H9 (cell line): ENCODE data around the gene BCAS3. TPM values are rescaled to one million over a fixed set of nuclear protein-coding genes. Genes with fewer than 3 reads are reported as not detected.

Experiments
- DNase-seq: peaks from one replicate; pipeline ENCODE4 v3.0.0-alpha.2; 2017
- H2AFZ ChIP-seq: one replicate; pipeline ENCODE4 v1.6.1; 2013; ENCODE audit warnings: mild to moderate bottlenecking, low read length, control low read depth, moderate library complexity
- H2AK5ac ChIP-seq: 2 replicates; pipeline ENCODE4 v1.6.1; 2013; ENCODE audit warnings: low read length, control low read depth, mixed read lengths; ENCODE audit not compliant: insufficient read length
- H2BK120ac ChIP-seq: one replicate; pipeline ENCODE4 v1.6.1; 2013; ENCODE audit warnings: low read depth, mild to moderate bottlenecking, low read length, control low read depth, inconsistent platforms; ENCODE audit not compliant: poor library complexity, severe bottlenecking
- H2BK12ac ChIP-seq: 2 replicates; pipeline ENCODE4 v1.6.1; 2013; ENCODE audit warnings: low read length, control low read depth, mixed read lengths, low read depth; ENCODE audit not compliant: insufficient read length
- H2BK15ac ChIP-seq: 2 replicates; pipeline ENCODE4 v1.6.1; 2013; ENCODE audit warnings: low read depth, low read length, control low read depth
- H2BK20ac ChIP-seq: one replicate; pipeline ENCODE4 v1.6.1; 2013; ENCODE audit warnings: low read depth, mild to moderate bottlenecking, low read length, control low read depth, inconsistent platforms; ENCODE audit not compliant: poor library complexity, severe bottlenecking
- H2BK5ac ChIP-seq: 2 replicates; pipeline ENCODE4 v1.6.1; 2013; ENCODE audit warnings: low read length, control low read depth, mixed read lengths; ENCODE audit not compliant: insufficient read length
- H3K14ac ChIP-seq: 2 replicates; pipeline ENCODE4 v1.6.1; 2013; ENCODE audit warnings: low read length, control low read depth; ENCODE audit not compliant: insufficient read depth
- H3K18ac ChIP-seq: 2 replicates; pipeline ENCODE4 v1.6.1; 2013; ENCODE audit warnings: low read depth, mild to moderate bottlenecking, mixed read lengths, low read length, control low read depth; ENCODE audit not compliant: insufficient read length
- H3K23ac ChIP-seq: 2 replicates; pipeline ENCODE4 v1.6.1; 2013; ENCODE audit warnings: low read length, control low read depth, mixed read lengths, low read depth; ENCODE audit not compliant: insufficient read length
- H3K23me2 ChIP-seq: 2 replicates; pipeline ENCODE4 v1.6.1; 2013; ENCODE audit warnings: low read depth, mild to moderate bottlenecking, mixed read lengths, low read length, control low read depth; ENCODE audit not compliant: insufficient read length, poor library complexity, severe bottlenecking
- H3K27ac ChIP-seq: 2 replicates; pipeline ENCODE4 v1.5.1; 2013; ENCODE audit warnings: low read length, control low read depth, mixed read lengths, low read depth; ENCODE audit not compliant: insufficient read length
- H3K27me3 ChIP-seq: 2 replicates; pipeline ENCODE4 v1.6.1; 2013; ENCODE audit warnings: low read length, control low read depth, inconsistent platforms; ENCODE audit not compliant: insufficient read depth
- H3K4ac ChIP-seq: 2 replicates; pipeline ENCODE4 v1.6.1; 2013; ENCODE audit warnings: low read depth, mild to moderate bottlenecking, control low read depth, inconsistent platforms, low read length, moderate library complexity
- H3K4me1 ChIP-seq: 2 replicates; pipeline ENCODE4 v1.6.1; 2013; ENCODE audit warnings: low read length, control low read depth, inconsistent platforms; ENCODE audit not compliant: insufficient read depth
- H3K4me2 ChIP-seq: 2 replicates; pipeline ENCODE4 v1.6.1; 2013; ENCODE audit warnings: low read length, control low read depth, mixed read lengths; ENCODE audit not compliant: insufficient read length, insufficient read depth
- H3K56ac ChIP-seq: 2 replicates; pipeline ENCODE4 v1.6.1; 2013; ENCODE audit warnings: low read depth, mild to moderate bottlenecking, mixed read lengths, low read length, control low read depth; ENCODE audit not compliant: insufficient read length
- H3K79me1 ChIP-seq: 2 replicates; pipeline ENCODE4 v1.6.1; 2013; ENCODE audit warnings: low read depth, mild to moderate bottlenecking, moderate library complexity, low read length, control low read depth, inconsistent platforms; ENCODE audit not compliant: insufficient read depth, poor library complexity, severe bottlenecking
- H3K79me2 ChIP-seq: 2 replicates; pipeline ENCODE4 v1.6.1; 2013; ENCODE audit warnings: low read length, control low read depth, inconsistent platforms; ENCODE audit not compliant: insufficient read depth
- H3K9ac ChIP-seq: 2 replicates; pipeline ENCODE4 v1.6.1; 2013; ENCODE audit warnings: low read length, control low read depth, mixed read lengths; ENCODE audit not compliant: insufficient read length; ENCODE audit errors: extremely low read depth
- H3K9me3 ChIP-seq: one replicate; pipeline ENCODE4 v1.6.1; 2013; ENCODE audit warnings: low read depth, low read length, inconsistent platforms; ENCODE audit not compliant: control insufficient read depth
- H3T11ph ChIP-seq: one replicate; pipeline ENCODE4 v1.6.1; 2013; ENCODE audit warnings: mild to moderate bottlenecking, low read length, control low read depth, inconsistent platforms
- H4K20me1 ChIP-seq: one replicate; pipeline ENCODE4 v1.6.1; 2013; ENCODE audit not compliant: control insufficient read depth, insufficient read length, insufficient read depth
- H4K5ac ChIP-seq: 2 replicates; pipeline ENCODE4 v1.6.1; 2013; ENCODE audit warnings: low read depth, mild to moderate bottlenecking, mixed read lengths, low read length, control low read depth; ENCODE audit not compliant: insufficient read length
- H4K8ac ChIP-seq: replicated peaks from 2 replicates; pipeline ENCODE4 v1.6.1; 2013; ENCODE audit warnings: low read length, control low read depth, mixed read lengths, low read depth; ENCODE audit not compliant: insufficient read length
- H4K91ac ChIP-seq: 2 replicates; pipeline ENCODE4 v1.6.1; 2013; ENCODE audit warnings: low read depth, mild to moderate bottlenecking, moderate library complexity, mixed read lengths, low read length, control low read depth; ENCODE audit not compliant: insufficient read length
- H3K27ac Mint-ChIP-seq, 3 experiments: 2 replicates in 2 of 3; 3 replicates in 1 of 3; pipeline ENCODE4 v1.8.0; 2020 to 2021; ENCODE audit warnings: mixed read lengths in 3 of 3, mild to moderate bottlenecking in 1 of 3, moderate library complexity in 1 of 3
- H3K27me3 Mint-ChIP-seq: 2 replicates; pipeline ENCODE4 v1.8.0; 2021; ENCODE audit warnings: low read depth, mild to moderate bottlenecking, moderate library complexity, mixed read lengths
- H3K36me3 Mint-ChIP-seq, 3 experiments: 2 replicates in 2 of 3; 3 replicates in 1 of 3; pipeline ENCODE4 v1.8.0; 2020 to 2021; ENCODE audit warnings: low read depth in 3 of 3, mixed read lengths in 3 of 3; ENCODE audit not compliant: insufficient read depth in 1 of 3
- H3K4me1 Mint-ChIP-seq, 2 experiments: 2 replicates each; pipeline ENCODE4 v1.8.0; 2020; ENCODE audit warnings: mixed read lengths in 2 of 2
- H3K4me3 Mint-ChIP-seq, 2 experiments: 2 replicates in 1 of 2; 3 replicates in 1 of 2; pipeline ENCODE4 v1.8.0; 2020 to 2021; ENCODE audit warnings: mild to moderate bottlenecking in 2 of 2, mixed read lengths in 2 of 2, moderate library complexity in 1 of 2
- H3K9me3 Mint-ChIP-seq, 2 experiments: 2 replicates in 1 of 2; 3 replicates in 1 of 2; pipeline ENCODE4 v1.8.0; 2020; ENCODE audit warnings: mild to moderate bottlenecking in 2 of 2, mixed read lengths in 2 of 2, moderate library complexity in 1 of 2
- WGBS: extraction: QIAGEN DNeasy Blood & Tissue Kit; methylation state at CpG from one replicate; pipeline ENCODE4 v1.1.7; 2013; ENCODE audit warnings: missing lambda C conversion rate, low lambda C conversion rate, mixed read lengths; ENCODE audit not compliant: insufficient read length; ENCODE audit errors: extremely low coverage; 5-methylcytosine and 5-hydroxymethylcytosine counted together
- total RNA-seq: library from RNA; stranded (reverse); gene quantifications from 2 replicates; pipeline ENCODE4 v1.2.1, GENCODE V29; 2021
- TF ChIP-seq, protein P1 (sequence below): fragments of 200-600 bp; sonication (generic); conservative IDR thresholded peaks from 3 replicates; pipeline ENCODE4 v1.8.0; 2021; ENCODE audit warnings: antibody characterized with exemption, mild to moderate bottlenecking

The BCAS3 gene
- total RNA-seq, 1 experiment from 2014 or later = 22.4 TPM

- no peak overlapping the region for H2BK5ac ChIP-seq
- H2BK20ac ChIP-seq = no peak overlapping the region
- H3K4me1 Mint-ChIP-seq = no peaks in the 10 kb centered on the region
- no peaks in the 10 kb centered on the region for H3K36me3 Mint-ChIP-seq
- H3K14ac ChIP-seq = no peak overlapping the region
- no peak overlapping the region for H3K18ac ChIP-seq
- H3K56ac ChIP-seq = no peak overlapping the region
- H4K20me1 ChIP-seq = no peaks in the 10 kb centered on the region
- H4K5ac ChIP-seq = no peak overlapping the region
- no peak overlapping the region for H3K27ac Mint-ChIP-seq
- no peak overlapping the region for H2BK15ac ChIP-seq
- no peak overlapping the region for H4K8ac ChIP-seq
- H3K27me3 Mint-ChIP-seq = no peaks in the 10 kb centered on the region
- H3K79me2 ChIP-seq = no peaks in the 10 kb centered on the region
- no peak for DNase-seq
- H2BK120ac ChIP-seq = no peak overlapping the region
- H3K4ac ChIP-seq = no peak overlapping the region
- no peaks in the 10 kb centered on the region for H3K79me1 ChIP-seq
- H3K27ac ChIP-seq = no peak overlapping the region
- H3K23ac ChIP-seq = no peak overlapping the region
- no peaks in the 10 kb centered on the region for H3K9me3 Mint-ChIP-seq
- no peaks in the 10 kb centered on the region for H3K23me2 ChIP-seq
- no peaks in the 10 kb centered on the region for H3K9me3 ChIP-seq
- H3K9ac ChIP-seq = no peak overlapping the region
- H3K4me2 ChIP-seq = no peak overlapping the region
- 100% methylated on average over 1 of the region's 2 CpGs for WGBS
- H3K27me3 ChIP-seq = no peaks in the 10 kb centered on the region
- no peak overlapping the region for H3T11ph ChIP-seq
- no peak overlapping the region for H2AK5ac ChIP-seq
- no peak overlapping the region for H3K4me3 Mint-ChIP-seq
- no peaks in the 10 kb centered on the region for H3K4me1 ChIP-seq
- TF ChIP-seq, protein P1, sequence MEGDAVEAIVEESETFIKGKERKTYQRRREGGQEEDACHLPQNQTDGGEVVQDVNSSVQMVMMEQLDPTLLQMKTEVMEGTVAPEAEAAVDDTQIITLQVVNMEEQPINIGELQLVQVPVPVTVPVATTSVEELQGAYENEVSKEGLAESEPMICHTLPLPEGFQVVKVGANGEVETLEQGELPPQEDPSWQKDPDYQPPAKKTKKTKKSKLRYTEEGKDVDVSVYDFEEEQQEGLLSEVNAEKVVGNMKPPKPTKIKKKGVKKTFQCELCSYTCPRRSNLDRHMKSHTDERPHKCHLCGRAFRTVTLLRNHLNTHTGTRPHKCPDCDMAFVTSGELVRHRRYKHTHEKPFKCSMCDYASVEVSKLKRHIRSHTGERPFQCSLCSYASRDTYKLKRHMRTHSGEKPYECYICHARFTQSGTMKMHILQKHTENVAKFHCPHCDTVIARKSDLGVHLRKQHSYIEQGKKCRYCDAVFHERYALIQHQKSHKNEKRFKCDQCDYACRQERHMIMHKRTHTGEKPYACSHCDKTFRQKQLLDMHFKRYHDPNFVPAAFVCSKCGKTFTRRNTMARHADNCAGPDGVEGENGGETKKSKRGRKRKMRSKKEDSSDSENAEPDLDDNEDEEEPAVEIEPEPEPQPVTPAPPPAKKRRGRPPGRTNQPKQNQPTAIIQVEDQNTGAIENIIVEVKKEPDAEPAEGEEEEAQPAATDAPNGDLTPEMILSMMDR = no peak
- H4K91ac ChIP-seq = no peak overlapping the region
- no peak overlapping the region for H2BK12ac ChIP-seq
- H2AFZ ChIP-seq = no peak overlapping the region
These were observed 263.9 kb downstream of the BCAS3 start for GRCh38 chr17:60941571-60941970.
